ENCODE results near the gene PPFIBP1.

PPFIBP1 gene

DNA sequence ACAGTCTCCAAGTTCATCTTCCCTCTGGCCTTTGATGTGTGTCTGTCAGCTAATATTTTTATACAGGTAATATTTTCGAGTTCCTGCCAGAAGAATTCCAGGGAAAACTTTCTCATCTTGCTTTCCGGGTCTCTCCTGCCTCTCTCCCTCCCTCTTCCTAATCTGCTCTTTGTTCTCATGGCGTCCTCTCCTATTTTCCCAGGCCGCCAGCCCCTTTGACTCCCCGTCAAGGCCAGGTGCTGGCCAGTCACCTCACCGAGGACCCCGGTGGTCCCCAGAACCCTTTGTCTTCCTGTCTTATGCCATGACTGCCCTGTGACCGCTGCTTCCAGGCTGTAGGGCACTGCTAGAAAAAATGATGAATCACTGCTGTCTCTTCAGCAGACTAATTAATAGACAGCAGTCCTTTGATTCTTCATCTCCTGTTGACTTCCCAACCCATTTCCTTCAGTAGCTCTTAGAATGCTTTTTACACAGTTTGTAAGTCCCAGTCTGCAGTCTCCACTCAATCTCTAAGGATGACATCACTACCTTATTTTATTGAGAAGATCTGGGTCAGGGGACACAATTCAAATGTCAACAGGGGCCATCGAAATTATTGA, 40.7 kb downstream of the PPFIBP1 start:
- Histone ChIP-seq H2AFZ (no peak overlapping the region), H3K36me3 (ENCODE audit: control insufficient read depth, insufficient read depth, low read length) (no peaks in the 10 kb centered on the region), H3K27me3 (ENCODE audit: control insufficient read depth, insufficient read depth, low read length) (no peaks in the 10 kb centered on the region), H3K4me3 (ENCODE audit: low read depth, low read length) (no peak overlapping the region), H3K9ac (no peak overlapping the region), H3K4me2 (ENCODE audit: low read length) (no peak overlapping the region), H3K4me1 (no peaks in the 10 kb centered on the region), H3K79me2 (peaks cover 5% of the 10 kb centered on the region), H3K9me3 (ENCODE audit: control insufficient read depth, low read length) (no peaks in the 10 kb centered on the region), H3K27ac (no peak overlapping the region)
- TF ChIP-seq, protein P1, sequence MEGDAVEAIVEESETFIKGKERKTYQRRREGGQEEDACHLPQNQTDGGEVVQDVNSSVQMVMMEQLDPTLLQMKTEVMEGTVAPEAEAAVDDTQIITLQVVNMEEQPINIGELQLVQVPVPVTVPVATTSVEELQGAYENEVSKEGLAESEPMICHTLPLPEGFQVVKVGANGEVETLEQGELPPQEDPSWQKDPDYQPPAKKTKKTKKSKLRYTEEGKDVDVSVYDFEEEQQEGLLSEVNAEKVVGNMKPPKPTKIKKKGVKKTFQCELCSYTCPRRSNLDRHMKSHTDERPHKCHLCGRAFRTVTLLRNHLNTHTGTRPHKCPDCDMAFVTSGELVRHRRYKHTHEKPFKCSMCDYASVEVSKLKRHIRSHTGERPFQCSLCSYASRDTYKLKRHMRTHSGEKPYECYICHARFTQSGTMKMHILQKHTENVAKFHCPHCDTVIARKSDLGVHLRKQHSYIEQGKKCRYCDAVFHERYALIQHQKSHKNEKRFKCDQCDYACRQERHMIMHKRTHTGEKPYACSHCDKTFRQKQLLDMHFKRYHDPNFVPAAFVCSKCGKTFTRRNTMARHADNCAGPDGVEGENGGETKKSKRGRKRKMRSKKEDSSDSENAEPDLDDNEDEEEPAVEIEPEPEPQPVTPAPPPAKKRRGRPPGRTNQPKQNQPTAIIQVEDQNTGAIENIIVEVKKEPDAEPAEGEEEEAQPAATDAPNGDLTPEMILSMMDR (IDR thresholded peaks at IDR 0.05) = no peak

DNA sequence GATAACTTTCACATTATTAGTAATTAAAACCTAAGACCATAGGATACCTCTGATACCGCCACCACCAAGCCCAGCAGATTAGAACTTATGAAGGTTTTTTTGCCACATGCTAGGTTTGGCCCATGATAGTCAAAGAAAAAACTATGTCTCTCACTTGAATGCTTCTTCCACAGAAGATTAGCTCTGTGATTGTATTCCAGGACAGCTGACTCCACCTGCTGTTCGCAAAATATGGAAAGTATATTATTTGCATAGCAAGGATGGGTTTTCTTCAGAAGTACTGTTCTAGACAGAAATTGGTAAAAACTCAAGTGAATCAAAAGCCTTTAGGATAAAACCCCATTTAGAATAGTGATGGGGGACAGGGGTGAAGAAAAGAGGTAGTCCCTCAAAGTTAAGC, 42.2 kb downstream of the PPFIBP1 start:
- Histone ChIP-seq H3K4me1 (no peaks in the 10 kb centered on the region), H3K4me3 (ENCODE audit: low read depth, low read length) (no peak overlapping the region), H3K4me2 (ENCODE audit: low read length) (no peak overlapping the region), H3K27ac (no peak overlapping the region), H3K36me3 (ENCODE audit: control insufficient read depth, insufficient read depth, low read length) (no peaks in the 10 kb centered on the region), H3K9me3 (ENCODE audit: control insufficient read depth, low read length) (no peaks in the 10 kb centered on the region), H3K27me3 (ENCODE audit: control insufficient read depth, insufficient read depth, low read length) (no peaks in the 10 kb centered on the region), H2AFZ (no peak overlapping the region), H3K9ac (no peak overlapping the region), H3K79me2 (peaks cover 5% of the 10 kb centered on the region)
- TF ChIP-seq, protein P1 (IDR thresholded peaks at IDR 0.05) = no peak

DNA sequence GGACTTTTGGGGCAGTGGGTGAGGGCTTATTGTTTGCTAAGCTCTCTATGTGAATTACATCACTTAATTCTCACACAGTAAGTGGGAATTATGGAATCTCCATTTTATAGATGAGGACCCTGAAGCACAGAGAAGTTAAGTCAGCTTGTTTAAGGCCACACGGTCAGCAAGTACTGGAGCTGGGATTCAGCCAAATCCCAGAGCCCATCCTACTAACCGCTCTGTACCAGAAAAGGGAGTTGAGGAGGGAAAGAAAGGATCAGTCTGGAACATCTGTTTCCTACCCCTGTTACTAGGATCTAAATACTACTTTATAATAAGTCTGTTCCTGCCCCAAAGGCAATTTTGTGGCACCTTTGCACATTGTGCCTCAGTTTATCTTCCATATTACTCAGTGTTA, 42.6 kb downstream of the PPFIBP1 start:
- Histone ChIP-seq H3K27me3 (ENCODE audit: control insufficient read depth, insufficient read depth, low read length) (no peaks in the 10 kb centered on the region), H3K4me3 (ENCODE audit: low read depth, low read length) (no peak overlapping the region), H3K36me3 (ENCODE audit: control insufficient read depth, insufficient read depth, low read length) (no peaks in the 10 kb centered on the region), H3K4me1 (no peaks in the 10 kb centered on the region), H2AFZ (no peak overlapping the region), H3K4me2 (ENCODE audit: low read length) (no peak overlapping the region), H3K27ac (no peak overlapping the region), H3K9me3 (ENCODE audit: control insufficient read depth, low read length) (no peaks in the 10 kb centered on the region), H3K79me2 (peaks cover 5% of the 10 kb centered on the region), H3K9ac (no peak overlapping the region)
- TF ChIP-seq, protein P1 (IDR thresholded peaks at IDR 0.05) = no peak

DNA sequence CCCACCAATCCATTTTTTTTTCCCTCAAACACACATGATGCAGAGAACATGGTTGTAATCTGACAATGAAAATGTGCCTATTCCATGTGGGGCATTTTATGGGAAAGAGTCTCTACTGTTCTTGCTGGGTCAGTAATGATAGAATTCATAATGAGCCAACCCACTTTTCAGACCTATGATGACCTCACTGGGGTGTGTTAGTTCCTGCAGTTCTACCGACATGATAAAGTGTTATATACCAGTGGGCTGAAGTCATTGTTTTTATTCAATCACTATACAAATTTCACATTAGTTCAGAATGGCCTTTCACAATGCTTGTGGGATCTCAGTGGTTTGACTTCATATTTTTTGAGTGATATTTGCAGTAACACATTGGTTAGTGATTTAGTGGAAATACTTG, 47.5 kb downstream of the PPFIBP1 start:
- peaks cover 4% of the 10 kb centered on the region for H3K79me2 ChIP-seq
- H3K4me2 ChIP-seq (ENCODE audit: low read length) = no peak overlapping the region
- H3K36me3 ChIP-seq (ENCODE audit: control insufficient read depth, insufficient read depth, low read length) = no peaks in the 10 kb centered on the region
- no peaks in the 10 kb centered on the region for H3K27me3 ChIP-seq (ENCODE audit: control insufficient read depth, insufficient read depth, low read length)
- H3K4me1 ChIP-seq = no peaks in the 10 kb centered on the region
- no peak overlapping the region for H3K4me3 ChIP-seq (ENCODE audit: low read depth, low read length)
- no peak overlapping the region for H2AFZ ChIP-seq
- TF ChIP-seq, protein P1 (IDR thresholded peaks at IDR 0.05) = no peak
- H3K9ac ChIP-seq = no peak overlapping the region
- H3K9me3 ChIP-seq (ENCODE audit: control insufficient read depth, low read length) = no peaks in the 10 kb centered on the region
- H3K27ac ChIP-seq = no peak overlapping the region
